GM12878 (cell line): ENCODE data around the gene SLC16A9. TPM values are rescaled to one million over a fixed set of nuclear protein-coding genes. Genes with fewer than 3 reads are reported as not detected.
A peak's percentile ranks its signal among the peaks of the same experiment; 100 is the strongest.

Experiments used
- ATAC-seq: fragments of 200-7000 bp; cut with Tn5 transposase; 3 replicates; pipeline ENCODE4 v1.9.1; 2020; ENCODE audit warnings: mild to moderate bottlenecking, moderate library complexity
- BruUV-seq: library from RNA; stranded (reverse); fragments of 400-500 nt; replicated peaks from 2 replicates; lab custom pipeline; 2021; lab: Mats Ljungman, UMichigan
- CTCF ChIA-PET: fragments of 300-600 bp; sonication (Branson Sonifier 250); formaldehyde crosslinking; extraction: SDS; loops from one replicate; lab custom pipeline; 2021; ENCODE audit warnings: inconsistent platforms; lab: Yijun Ruan, JAX
- POLR2A ChIA-PET: fragments of 350-600 bp; formaldehyde crosslinking; extraction: SDS; loops from one replicate; lab custom pipeline; 2021; ENCODE audit warnings: inconsistent platforms; lab: Charles Lee
- RAD21 ChIA-PET: fragments of 300-600 bp; sonication (Branson Sonifier 250); formaldehyde crosslinking; loops from one replicate; lab custom pipeline; 2023; ENCODE audit warnings: antibody characterized with exemption; ENCODE audit not compliant: unreplicated experiment; lab: Charles Lee
- SMC1A ChIA-PET: fragments of 300-600 bp; sonication (Branson Sonifier 250); formaldehyde crosslinking; loops from one replicate; lab custom pipeline; 2023; ENCODE audit not compliant: unreplicated experiment, uncharacterized antibody; lab: Charles Lee
- DNase-seq: peaks from one replicate; pipeline ENCODE4 v3.0.0-alpha.2; 2011; ENCODE audit warnings: low read depth, low spot score
- FAIRE-seq: peaks from 3 replicates; lab custom pipeline; 2011; peaks lifted over from hg19 to GRCh38; lab: Jason Lieb, UNC
- H2AFZ ChIP-seq: 2 replicates; pipeline ENCODE4 v1.6.0; 2011; ENCODE audit warnings: low read depth, low read length, control low read depth; ENCODE audit not compliant: control insufficient read depth
- H3K27ac ChIP-seq: 2 replicates; pipeline ENCODE4 v1.5.1; 2011; ENCODE audit warnings: control low read depth; ENCODE audit not compliant: control insufficient read depth, insufficient read depth
- H3K27me3 ChIP-seq, 2 experiments: replicated peaks in 1 of 2; 2 replicates each; pipeline versions ENCODE4 v1.6.0 to v1.6.1; 2011; ENCODE audit warnings: low read length in 1 of 2; ENCODE audit not compliant: control insufficient read depth in 2 of 2, insufficient read depth in 2 of 2
- H3K36me3 ChIP-seq, 2 experiments: 2 replicates each; pipeline ENCODE4 v1.5.1; 2011; ENCODE audit warnings: low read length in 1 of 2; ENCODE audit not compliant: control insufficient read depth in 2 of 2, insufficient read depth in 2 of 2
- H3K4me1 ChIP-seq: 2 replicates; pipeline ENCODE4 v1.6.1; 2011; ENCODE audit warnings: mild to moderate bottlenecking, low read length, moderate library complexity, mixed read lengths; ENCODE audit not compliant: control insufficient read depth, insufficient read depth
- H3K4me2 ChIP-seq: 2 replicates; pipeline ENCODE4 v1.6.0; 2011; ENCODE audit warnings: control low read depth; ENCODE audit not compliant: control insufficient read depth, insufficient read depth
- H3K4me3 ChIP-seq: fragments of 200-600 bp; sonication (generic); 2 replicates; pipeline ENCODE4 v1.5.1; 2016
- H3K79me2 ChIP-seq: 2 replicates; pipeline ENCODE4 v1.6.0; 2011; ENCODE audit warnings: low read length; ENCODE audit not compliant: control insufficient read depth, insufficient read depth
- H3K9ac ChIP-seq: 2 replicates; pipeline ENCODE4 v1.8.0; 2011; ENCODE audit warnings: low read length, control low read depth, mixed read lengths; ENCODE audit not compliant: control insufficient read depth, insufficient read depth
- H3K9me3 ChIP-seq: replicated peaks from 3 replicates; pipeline ENCODE4 v1.5.1; 2011; ENCODE audit warnings: mild to moderate bottlenecking, low read length; ENCODE audit not compliant: control insufficient read depth, insufficient read depth
- H4K20me1 ChIP-seq: 2 replicates; pipeline ENCODE4 v1.6.0; 2011; ENCODE audit not compliant: control insufficient read depth, insufficient read depth
- BCL11A ChIP-seq: IDR thresholded peaks from 2 replicates; pipeline ENCODE4 v1.6.1; 2011; ENCODE audit warnings: low read depth, low read length
- ETV6 ChIP-seq, 2 experiments: fragments of 450-650 bp in 1 of 2; IDR thresholded peaks in 1 of 2; conservative IDR thresholded peaks in 1 of 2; 2 replicates each; pipeline ENCODE4 v1.6.1; 2014; ENCODE audit warnings: antibody characterized with exemption in 1 of 2, borderline replicate concordance in 1 of 2, low read depth in 1 of 2, mild to moderate bottlenecking in 1 of 2, moderate library complexity in 1 of 2
- FOXM1 ChIP-seq: IDR thresholded peaks from 2 replicates; pipeline ENCODE4 v1.6.1; 2012; ENCODE audit warnings: low read depth, mild to moderate bottlenecking, inconsistent platforms, low read length, moderate library complexity
- RAD21 ChIP-seq: IDR thresholded peaks from 2 replicates; pipeline ENCODE4 v1.6.1; 2011; ENCODE audit warnings: mild to moderate bottlenecking, low read depth, low read length, moderate library complexity; ENCODE audit not compliant: insufficient read depth
- RBBP5 ChIP-seq: fragments of 200-600 bp; sonication (generic); conservative IDR thresholded peaks from 2 replicates; pipeline ENCODE4 v1.6.1; 2016
- SMC3 ChIP-seq: IDR thresholded peaks from 2 replicates; pipeline ENCODE4 v1.6.1; 2011; ENCODE audit warnings: low read length, improper control_type of control experiment, borderline replicate concordance
- YY1 ChIP-seq: IDR thresholded peaks from 2 replicates; pipeline ENCODE4 v1.6.1; 2011; ENCODE audit warnings: low read depth, mild to moderate bottlenecking, low read length
- ZBTB33 ChIP-seq: fragments of 450-650 bp; IDR thresholded peaks from 2 replicates; pipeline ENCODE4 v1.6.1; 2017; ENCODE audit warnings: mild to moderate bottlenecking
- ZSCAN29 ChIP-seq: fragments of 450-650 bp; IDR thresholded peaks from 2 replicates; pipeline ENCODE4 v1.6.1; 2017; ENCODE audit warnings: mild to moderate bottlenecking, moderate library complexity
- WGBS: methylation state at CpG from one replicate; pipeline ENCODE4 v1.1.6; 2016; ENCODE audit warnings: low lambda C conversion rate; ENCODE audit not compliant: insufficient replicate concordance, insufficient coverage; ENCODE audit errors: missing lambda C conversion rate; 5-methylcytosine and 5-hydroxymethylcytosine counted together
- in situ Hi-C: fragments of 300-500 bp; cut with MboI; formaldehyde crosslinking; loops from 9 replicates; pipeline ENCODE4 v1.14.3; 2018; ENCODE audit warnings: mixed read lengths
- intact Hi-C: fragments of 100-400 bp; cut with micrococcal nuclease; formaldehyde crosslinking; loops from one replicate; pipeline ENCODE4 v1.14.2; 2022; ENCODE audit not compliant: unreplicated experiment
- polyA plus RNA-seq, 11 experiments: library from polyadenylated mRNA; depleted of rRNA in 4 of 11; unstranded in 6 of 11; stranded (reverse) in 5 of 11; fragments of >200 nt; fragmentation: Nextera tagmentation in 4 of 11; fragmentation: Illumina TruSeq in 1 of 11; extraction: Ambion mirVana in 4 of 11; extraction: Trizol in 1 of 11; gene quantifications; 1 replicate in 1 of 11; 2 replicates in 10 of 11; pipeline versions ENCODE4 v1.2.1 to v1.2.3, GENCODE V29; 2011 to 2016; ENCODE audit warnings: inconsistent platforms in 2 of 11, missing spikeins in 2 of 11, low read depth in 1 of 11
- total RNA-seq, 4 experiments: library from RNA; depleted of rRNA in 3 of 4; stranded (reverse); fragments of >200 nt in 3 of 4; fragmentation: Illumina TruSeq in 1 of 4; extraction: Trizol in 1 of 4; gene quantifications; 2 replicates each; pipeline versions ENCODE4 v1.2.1 to v1.2.3, GENCODE V29; 2013 to 2021
- TF ChIP-seq, protein P1 (sequence below), 3 experiments: IDR thresholded peaks in 2 of 3; conservative IDR thresholded peaks in 1 of 3; 2 replicates each; pipeline ENCODE4 v1.5.1; 2011; ENCODE audit warnings: low read depth in 3 of 3, low read length in 3 of 3, mild to moderate bottlenecking in 3 of 3, control low read depth in 2 of 3, moderate library complexity in 2 of 3, inconsistent platforms in 1 of 3, mixed read lengths in 1 of 3; ENCODE audit not compliant: control insufficient read depth in 2 of 3, insufficient read depth in 1 of 3; ENCODE audit errors: extremely low read depth in 1 of 3
- TF ChIP-seq, protein P2 (sequence below): fragments of 450-650 bp; IDR thresholded peaks from 2 replicates; pipeline ENCODE4 v1.6.1; 2017; ENCODE audit warnings: mild to moderate bottlenecking, low read depth, inconsistent platforms; ENCODE audit not compliant: poor library complexity, severe bottlenecking

SLC16A9 gene
- total and polyA plus RNA-seq, 10 of the 15 experiments (the other 5 are each of a cell fraction or from before 2014, with no cell fraction given): 0.86 to 6.2 (median 4.3) TPM

- intact Hi-C loops (loop anchor here (1.0 to 2.0 kb wide), 3 partner anchors 382 to 840 kb away; no protein-coding TSS in a partner anchor), in situ Hi-C loops (loop anchor here (10.0 kb wide), 3 partner anchors 582 to 812 kb away; no protein-coding TSS in a partner anchor)
- no peaks in the 10 kb centered on the region for H3K79me2 ChIP-seq
- no peaks in the 10 kb centered on the region for H3K4me1 ChIP-seq
- no peak overlapping the region for H3K4me3 ChIP-seq
- 67% methylated on average over 16 of the region's 16 CpGs for WGBS
- DNase-seq: no peak
- ChIA-PET POLR2A (interaction anchor here (0.7 kb wide), 1 partner anchor 382 kb away, joined by 3 read pairs; no protein-coding TSS in a partner anchor), SMC1A (interaction anchor here (0.8 to 4.4 kb wide), 17 partner anchors 158 to 845 kb away, joined by 3 to 31 read pairs (median 3); no protein-coding TSS in a partner anchor), CTCF (interaction anchor here (0.8 to 8.7 kb wide), 30 partner anchors 9 to 1094 kb away, joined by 3 to 81 read pairs (median 4); no protein-coding TSS in a partner anchor), RAD21 (interaction anchor here (0.5 to 2.8 kb wide), 10 partner anchors 10 to 913 kb away, joined by 3 to 16 read pairs (median 3); no protein-coding TSS in a partner anchor)
- H3K9me3 ChIP-seq: no peaks in the 10 kb centered on the region; the same call in 2 of the 3 replicates
- H3K36me3 ChIP-seq: no peaks in the 10 kb centered on the region
- H3K27me3 ChIP-seq: no peaks in the 10 kb centered on the region
- no peak overlapping the region for H3K9ac ChIP-seq
- H3K4me2 ChIP-seq: no peak overlapping the region
- H2AFZ ChIP-seq: no peak overlapping the region
- BruUV-seq: no TSS peak
- H4K20me1 ChIP-seq: no peaks in the 10 kb centered on the region
- no peak for FAIRE-seq
- peak; percentile 71 for ATAC-seq
- no peak overlapping the region for H3K27ac ChIP-seq
- TF ChIP-seq SMC3 (peak; percentile 56; the same call in 1 of the 2 replicates), RAD21 (peak; percentile 54; the same call in 1 of the 2 replicates), YY1 (0 out of 2 replicates have a peak, but pooled peaks have one; percentile 22), ETV6 (conservative IDR thresholded peaks at IDR 0.05 in 1 of 2, IDR thresholded peaks at IDR 0.05 in 1 of 2; ENCODE audit: borderline replicate concordance in 1 of 2, low read depth in 1 of 2) (no peak), FOXM1 (no peak), ZBTB33 (peak; percentile 44; the same call in 1 of the 2 replicates), ZSCAN29 (no peak), RBBP5 (no peak), BCL11A (no peak)
- TF ChIP-seq, protein P1, sequence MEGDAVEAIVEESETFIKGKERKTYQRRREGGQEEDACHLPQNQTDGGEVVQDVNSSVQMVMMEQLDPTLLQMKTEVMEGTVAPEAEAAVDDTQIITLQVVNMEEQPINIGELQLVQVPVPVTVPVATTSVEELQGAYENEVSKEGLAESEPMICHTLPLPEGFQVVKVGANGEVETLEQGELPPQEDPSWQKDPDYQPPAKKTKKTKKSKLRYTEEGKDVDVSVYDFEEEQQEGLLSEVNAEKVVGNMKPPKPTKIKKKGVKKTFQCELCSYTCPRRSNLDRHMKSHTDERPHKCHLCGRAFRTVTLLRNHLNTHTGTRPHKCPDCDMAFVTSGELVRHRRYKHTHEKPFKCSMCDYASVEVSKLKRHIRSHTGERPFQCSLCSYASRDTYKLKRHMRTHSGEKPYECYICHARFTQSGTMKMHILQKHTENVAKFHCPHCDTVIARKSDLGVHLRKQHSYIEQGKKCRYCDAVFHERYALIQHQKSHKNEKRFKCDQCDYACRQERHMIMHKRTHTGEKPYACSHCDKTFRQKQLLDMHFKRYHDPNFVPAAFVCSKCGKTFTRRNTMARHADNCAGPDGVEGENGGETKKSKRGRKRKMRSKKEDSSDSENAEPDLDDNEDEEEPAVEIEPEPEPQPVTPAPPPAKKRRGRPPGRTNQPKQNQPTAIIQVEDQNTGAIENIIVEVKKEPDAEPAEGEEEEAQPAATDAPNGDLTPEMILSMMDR (IDR thresholded peaks at IDR 0.05 in 2 of 3, conservative IDR thresholded peaks at IDR 0.05 in 1 of 3; ENCODE audit: control insufficient read depth in 2 of 3, extremely low read depth in 1 of 3, insufficient read depth in 1 of 3, low read depth in 3 of 3, low read length in 3 of 3): peak; percentile 37 to 51 (median 48); a peak in 5 of 6 replicates
- TF ChIP-seq, protein P2, sequence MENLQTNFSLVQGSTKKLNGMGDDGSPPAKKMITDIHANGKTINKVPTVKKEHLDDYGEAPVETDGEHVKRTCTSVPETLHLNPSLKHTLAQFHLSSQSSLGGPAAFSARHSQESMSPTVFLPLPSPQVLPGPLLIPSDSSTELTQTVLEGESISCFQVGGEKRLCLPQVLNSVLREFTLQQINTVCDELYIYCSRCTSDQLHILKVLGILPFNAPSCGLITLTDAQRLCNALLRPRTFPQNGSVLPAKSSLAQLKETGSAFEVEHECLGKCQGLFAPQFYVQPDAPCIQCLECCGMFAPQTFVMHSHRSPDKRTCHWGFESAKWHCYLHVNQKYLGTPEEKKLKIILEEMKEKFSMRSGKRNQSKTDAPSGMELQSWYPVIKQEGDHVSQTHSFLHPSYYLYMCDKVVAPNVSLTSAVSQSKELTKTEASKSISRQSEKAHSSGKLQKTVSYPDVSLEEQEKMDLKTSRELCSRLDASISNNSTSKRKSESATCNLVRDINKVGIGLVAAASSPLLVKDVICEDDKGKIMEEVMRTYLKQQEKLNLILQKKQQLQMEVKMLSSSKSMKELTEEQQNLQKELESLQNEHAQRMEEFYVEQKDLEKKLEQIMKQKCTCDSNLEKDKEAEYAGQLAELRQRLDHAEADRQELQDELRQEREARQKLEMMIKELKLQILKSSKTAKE: no peak
These were observed 87.1 kb downstream of the SLC16A9 start for GRCh38 chr10:59622320-59623132.
